ENCODE results near the gene TYSND1.

TYSND1 gene

GRCh38 chr10:70092389-70092718 lies 54.1 kb downstream of the TYSND1 start:
- no peak for DNase-seq (ENCODE audit: insufficient read length, low spot score)
- no peak for FAIRE-seq
- TF ChIP-seq POU2F2 (IDR thresholded peaks at IDR 0.05; ENCODE audit: low read depth, low read length): no peak
- TF ChIP-seq POLR2AphosphoS5 (IDR thresholded peaks at IDR 0.05; ENCODE audit: low read depth, low read length): no peak
- no peak for TF ChIP-seq SPI1 (IDR thresholded peaks at IDR 0.05; ENCODE audit: low read depth, low read length)
- TF ChIP-seq POLR2A (IDR thresholded peaks at IDR 0.05; ENCODE audit: low read depth, low read length): no peak

GRCh38 chr10:70090951-70091350 lies 55.5 kb downstream of the TYSND1 start:
- no peak for DNase-seq (ENCODE audit: insufficient read length, low spot score)
- no peak for FAIRE-seq
- no peak for TF ChIP-seq POLR2A (IDR thresholded peaks at IDR 0.05; ENCODE audit: low read depth, low read length)
- TF ChIP-seq POU2F2 (IDR thresholded peaks at IDR 0.05; ENCODE audit: low read depth, low read length): no peak
- no peak for TF ChIP-seq SPI1 (IDR thresholded peaks at IDR 0.05; ENCODE audit: low read depth, low read length)
- no peak for TF ChIP-seq POLR2AphosphoS5 (IDR thresholded peaks at IDR 0.05; ENCODE audit: low read depth, low read length)
- TF ChIP-seq PAX5 (IDR thresholded peaks at IDR 0.05; ENCODE audit: insufficient read depth, low read length, severe bottlenecking): no peak
- TF ChIP-seq TAF1 (IDR thresholded peaks at IDR 0.05; ENCODE audit: low read depth, low read length): no peak

- no peak for FAIRE-seq
- no peak for TF ChIP-seq SPI1 (IDR thresholded peaks at IDR 0.05; ENCODE audit: low read depth, low read length)
- TF ChIP-seq POU2F2 (IDR thresholded peaks at IDR 0.05; ENCODE audit: low read depth, low read length): no peak
- no peak for TF ChIP-seq POLR2AphosphoS5 (IDR thresholded peaks at IDR 0.05; ENCODE audit: low read depth, low read length)
- TF ChIP-seq TAF1 (IDR thresholded peaks at IDR 0.05; ENCODE audit: low read depth, low read length): no peak
- no peak for TF ChIP-seq PAX5 (IDR thresholded peaks at IDR 0.05; ENCODE audit: insufficient read depth, low read length, severe bottlenecking)
- no peak for TF ChIP-seq POLR2A (IDR thresholded peaks at IDR 0.05; ENCODE audit: low read depth, low read length)
- DNase-seq (ENCODE audit: insufficient read length, low spot score): no peak
Measured at GRCh38 chr10:70090013-70090412, 56.5 kb downstream of the TYSND1 start.

GRCh38 chr10:70088308-70088698 lies 58.2 kb downstream of the TYSND1 start:
- FAIRE-seq (no peak), DNase-seq (ENCODE audit: insufficient read length, low spot score) (no peak)
- TF ChIP-seq TAF1 (IDR thresholded peaks at IDR 0.05; ENCODE audit: low read depth, low read length): no peak
- no peak for TF ChIP-seq PAX5 (IDR thresholded peaks at IDR 0.05; ENCODE audit: insufficient read depth, low read length, severe bottlenecking)
- TF ChIP-seq POLR2AphosphoS5 (IDR thresholded peaks at IDR 0.05; ENCODE audit: low read depth, low read length): no peak
- no peak for TF ChIP-seq SPI1 (IDR thresholded peaks at IDR 0.05; ENCODE audit: low read depth, low read length)
- TF ChIP-seq POLR2A (IDR thresholded peaks at IDR 0.05; ENCODE audit: low read depth, low read length): no peak
- TF ChIP-seq POU2F2 (IDR thresholded peaks at IDR 0.05; ENCODE audit: low read depth, low read length): no peak
